Fibroblast of pulmonary artery (primary cell): ENCODE results near the gene GRAMD2A.

Source experiments
- DNase-seq: peaks from one replicate; pipeline ENCODE4 v3.0.0-alpha.2; 2010; ENCODE audit warnings: low read depth
- H3K4me3 ChIP-seq: replicated peaks from 2 replicates; pipeline ENCODE4 v1.5.1; 2011; ENCODE audit warnings: low read depth, mild to moderate bottlenecking, control low read depth, low read length, moderate library complexity
- TF ChIP-seq, protein P1 (sequence below): IDR thresholded peaks from 2 replicates; pipeline ENCODE4 v1.5.1; 2011; ENCODE audit warnings: mild to moderate bottlenecking, control low read depth, low read length, inconsistent platforms; ENCODE audit errors: missing control alignments

GRAMD2A gene

DNA sequence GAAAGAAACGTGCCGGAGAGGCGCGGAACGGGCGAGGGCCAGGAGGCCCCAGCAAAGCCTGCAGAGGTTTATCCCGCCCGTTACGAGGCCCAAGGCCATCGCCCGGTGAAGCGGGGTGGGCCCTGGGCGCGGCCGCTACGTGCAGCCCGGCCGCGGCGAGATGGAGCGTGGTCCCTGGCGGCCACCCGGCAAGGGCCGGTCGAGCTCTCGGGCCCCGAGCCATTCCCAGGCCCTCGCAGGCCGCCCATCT, 32.3 kb upstream of the GRAMD2A start:
- no peak for DNase-seq
- TF ChIP-seq, protein P1, sequence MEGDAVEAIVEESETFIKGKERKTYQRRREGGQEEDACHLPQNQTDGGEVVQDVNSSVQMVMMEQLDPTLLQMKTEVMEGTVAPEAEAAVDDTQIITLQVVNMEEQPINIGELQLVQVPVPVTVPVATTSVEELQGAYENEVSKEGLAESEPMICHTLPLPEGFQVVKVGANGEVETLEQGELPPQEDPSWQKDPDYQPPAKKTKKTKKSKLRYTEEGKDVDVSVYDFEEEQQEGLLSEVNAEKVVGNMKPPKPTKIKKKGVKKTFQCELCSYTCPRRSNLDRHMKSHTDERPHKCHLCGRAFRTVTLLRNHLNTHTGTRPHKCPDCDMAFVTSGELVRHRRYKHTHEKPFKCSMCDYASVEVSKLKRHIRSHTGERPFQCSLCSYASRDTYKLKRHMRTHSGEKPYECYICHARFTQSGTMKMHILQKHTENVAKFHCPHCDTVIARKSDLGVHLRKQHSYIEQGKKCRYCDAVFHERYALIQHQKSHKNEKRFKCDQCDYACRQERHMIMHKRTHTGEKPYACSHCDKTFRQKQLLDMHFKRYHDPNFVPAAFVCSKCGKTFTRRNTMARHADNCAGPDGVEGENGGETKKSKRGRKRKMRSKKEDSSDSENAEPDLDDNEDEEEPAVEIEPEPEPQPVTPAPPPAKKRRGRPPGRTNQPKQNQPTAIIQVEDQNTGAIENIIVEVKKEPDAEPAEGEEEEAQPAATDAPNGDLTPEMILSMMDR = no peak
- H3K4me3 ChIP-seq = peak overlapping the region; percentile 95

DNA sequence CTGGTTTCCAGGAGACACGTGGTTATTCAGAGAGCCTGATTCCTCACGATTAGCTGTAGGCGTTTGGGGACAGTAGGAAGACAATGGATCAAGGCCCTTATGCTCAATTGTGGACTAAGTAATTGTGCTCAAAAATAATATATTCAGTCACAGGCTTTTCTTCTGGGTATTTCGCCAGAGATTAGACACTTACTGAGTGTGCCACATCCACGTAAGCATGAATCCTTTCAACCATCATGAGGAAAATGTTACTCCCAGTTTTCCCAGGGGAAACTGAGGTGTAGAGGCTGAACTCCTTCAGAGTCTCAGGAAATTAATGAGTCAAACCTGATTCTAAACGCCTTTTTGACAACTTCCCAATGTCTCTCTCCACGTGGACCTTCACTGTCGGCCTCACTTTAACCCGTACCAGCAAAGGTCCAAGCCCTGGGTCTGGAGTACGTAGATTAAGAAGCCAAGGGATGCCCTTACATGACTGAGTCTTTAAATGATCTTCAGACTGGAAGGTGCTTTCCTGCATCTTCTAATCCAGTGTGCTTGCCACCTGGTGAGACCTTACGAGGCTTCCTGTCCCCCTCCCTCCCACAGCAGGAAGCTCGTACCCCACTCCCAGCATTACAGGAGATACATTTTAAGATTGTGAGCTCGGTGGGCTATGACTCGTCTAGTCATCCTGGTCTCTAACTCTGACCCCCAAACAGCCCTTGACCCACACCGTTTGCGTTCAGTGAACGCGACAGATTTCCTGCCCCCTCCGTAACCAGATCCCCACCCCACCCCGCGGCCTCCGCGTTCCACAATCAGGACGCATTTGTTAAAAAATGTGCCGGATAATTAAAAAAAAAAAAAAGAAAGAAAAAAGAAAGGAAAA, 31.7 kb upstream of the GRAMD2A start:
- H3K4me3 ChIP-seq = peak overlapping the region; percentile 95
- peak; percentile 57 for DNase-seq
- TF ChIP-seq, protein P1 = no peak

DNA sequence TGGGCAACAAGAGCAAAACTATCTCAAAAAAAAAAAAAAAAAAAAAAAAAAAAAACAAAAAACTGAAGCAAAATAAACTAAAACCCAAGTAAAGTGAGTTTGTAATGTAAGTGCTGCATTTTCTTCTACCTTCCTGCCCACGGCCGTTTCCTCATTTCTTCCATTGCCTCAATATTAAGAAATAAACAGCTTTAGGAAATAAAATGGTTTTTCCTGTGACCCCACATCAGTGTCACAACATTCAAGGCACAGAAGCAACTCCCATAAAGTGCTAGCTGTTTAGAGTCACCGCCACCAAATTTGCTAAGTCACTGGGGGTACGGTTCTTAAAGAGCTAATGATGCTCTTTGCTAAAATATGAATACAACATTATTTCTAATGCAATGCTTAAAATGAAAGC, 30.1 kb upstream of the GRAMD2A start:
- H3K4me3 ChIP-seq = peak overlapping the region; percentile 95
- DNase-seq = no peak
- TF ChIP-seq, protein P1 = no peak

DNA sequence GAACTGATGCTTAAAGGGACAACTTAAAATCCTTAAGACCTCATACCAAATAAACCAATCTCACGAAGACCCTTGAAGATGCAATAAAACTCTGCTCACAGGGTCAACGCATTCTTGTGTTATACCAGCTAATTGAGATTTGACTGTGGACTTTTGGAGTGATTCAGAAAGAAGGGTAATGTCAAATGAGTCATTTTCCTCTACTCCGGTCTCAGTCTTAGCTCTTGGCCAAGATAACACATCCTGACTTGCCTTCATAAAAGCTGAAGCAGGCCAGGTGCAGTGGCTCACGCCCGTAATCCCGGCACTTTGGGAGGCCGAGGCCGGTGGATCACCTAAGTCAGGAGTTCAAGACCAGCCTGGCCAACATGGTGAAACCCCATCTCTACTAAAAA, 29.6 kb upstream of the GRAMD2A start:
- H3K4me3 ChIP-seq = peak overlapping the region; percentile 95
- TF ChIP-seq, protein P1 = no peak
- DNase-seq = peak; percentile 86

DNA sequence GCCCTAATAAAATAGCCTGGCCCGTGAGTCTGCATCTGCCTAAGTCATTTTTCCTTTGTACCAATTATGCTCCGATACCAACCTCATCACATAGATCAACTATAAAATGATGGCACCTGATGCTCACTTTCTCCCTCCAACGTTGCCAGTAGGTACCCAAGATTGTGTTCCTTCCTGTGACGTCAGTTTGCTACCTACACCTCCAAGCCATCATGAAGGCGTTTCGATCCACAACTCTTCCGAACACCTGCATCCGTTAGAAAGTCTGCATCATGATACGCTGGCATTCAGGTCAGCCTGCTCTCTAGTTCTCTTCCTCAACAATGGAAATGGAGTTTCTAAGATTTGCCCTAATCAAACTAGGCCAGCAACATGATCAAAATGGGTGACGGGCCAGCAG, 25.7 kb upstream of the GRAMD2A start:
- TF ChIP-seq, protein P1 = no peak
- no peak overlapping the region for H3K4me3 ChIP-seq
- no peak for DNase-seq

DNA sequence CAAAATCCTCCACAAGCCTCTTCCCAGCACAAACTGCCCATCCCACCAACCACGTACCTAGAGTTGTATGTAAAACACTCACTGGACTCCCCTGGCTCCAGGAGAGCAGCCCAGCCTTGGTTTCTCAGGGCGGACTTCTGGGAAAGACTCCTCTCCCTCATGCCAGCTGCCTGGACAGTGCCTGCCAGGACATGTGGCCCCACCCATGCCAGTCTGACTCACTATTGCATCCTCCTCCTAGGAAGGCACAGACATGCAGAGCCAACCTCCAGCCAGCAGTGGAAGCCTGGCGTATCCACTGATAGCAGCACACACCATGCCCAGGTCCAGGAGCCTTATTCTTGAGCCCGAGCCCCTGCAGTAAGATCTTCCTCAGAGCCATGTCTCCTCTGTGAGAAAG, 24.8 kb upstream of the GRAMD2A start:
- peak; percentile 24 for DNase-seq

More for the DNA sequence above, 24.8 kb upstream of the GRAMD2A start:
- TF ChIP-seq, protein P1 = no peak
- no peak overlapping the region for H3K4me3 ChIP-seq
